ENCODE data around the gene KLHL3. TPM values are rescaled to one million over a fixed set of nuclear protein-coding genes. Genes with fewer than 3 reads are reported as not detected.

Gene KLHL3
- polyA plus RNA-seq, 1 experiment = 1.1 TPM

DNA sequence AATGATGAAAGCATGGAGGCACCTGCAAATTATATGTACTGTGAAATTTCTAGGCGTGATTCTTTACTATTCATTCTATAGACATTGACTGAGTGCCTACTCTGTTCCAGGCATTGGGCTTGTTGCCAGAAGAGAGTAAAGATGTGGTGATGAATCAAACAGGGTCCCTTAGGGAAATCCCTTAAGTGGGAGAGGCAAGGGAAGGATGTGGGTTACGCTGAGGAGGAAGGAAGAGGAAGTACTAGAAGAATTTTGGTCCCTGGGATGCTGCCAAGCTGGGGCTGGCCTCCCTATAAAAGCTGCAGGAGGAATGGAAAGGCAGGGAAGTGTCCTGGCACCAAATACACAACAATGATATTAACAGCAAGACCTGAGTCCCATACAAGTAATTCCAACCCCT is 160.0 kb downstream of the KLHL3 start:
- DNase-seq (ENCODE audit: low read depth) = no peak
- CTCF ChIA-PET = interaction anchor here (1.6 kb wide), 1 partner anchor 32 kb away, joined by 3 read pairs; no protein-coding TSS in a partner anchor
- TF ChIP-seq, protein P1, sequence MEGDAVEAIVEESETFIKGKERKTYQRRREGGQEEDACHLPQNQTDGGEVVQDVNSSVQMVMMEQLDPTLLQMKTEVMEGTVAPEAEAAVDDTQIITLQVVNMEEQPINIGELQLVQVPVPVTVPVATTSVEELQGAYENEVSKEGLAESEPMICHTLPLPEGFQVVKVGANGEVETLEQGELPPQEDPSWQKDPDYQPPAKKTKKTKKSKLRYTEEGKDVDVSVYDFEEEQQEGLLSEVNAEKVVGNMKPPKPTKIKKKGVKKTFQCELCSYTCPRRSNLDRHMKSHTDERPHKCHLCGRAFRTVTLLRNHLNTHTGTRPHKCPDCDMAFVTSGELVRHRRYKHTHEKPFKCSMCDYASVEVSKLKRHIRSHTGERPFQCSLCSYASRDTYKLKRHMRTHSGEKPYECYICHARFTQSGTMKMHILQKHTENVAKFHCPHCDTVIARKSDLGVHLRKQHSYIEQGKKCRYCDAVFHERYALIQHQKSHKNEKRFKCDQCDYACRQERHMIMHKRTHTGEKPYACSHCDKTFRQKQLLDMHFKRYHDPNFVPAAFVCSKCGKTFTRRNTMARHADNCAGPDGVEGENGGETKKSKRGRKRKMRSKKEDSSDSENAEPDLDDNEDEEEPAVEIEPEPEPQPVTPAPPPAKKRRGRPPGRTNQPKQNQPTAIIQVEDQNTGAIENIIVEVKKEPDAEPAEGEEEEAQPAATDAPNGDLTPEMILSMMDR (IDR thresholded peaks at IDR 0.05; ENCODE audit: insufficient read depth, low read depth, low read length) = no peak
- no peak overlapping the region for H3K4me3 ChIP-seq (ENCODE audit: low read depth, low read length)
- no peaks in the 10 kb centered on the region for H3K27me3 ChIP-seq (ENCODE audit: control insufficient read depth, insufficient read depth, low read length)
- no peaks in the 10 kb centered on the region for H3K36me3 ChIP-seq (ENCODE audit: control insufficient read depth, insufficient read depth, low read length)
- POLR2A ChIA-PET = no interaction called here

- CTCF ChIA-PET = no interaction called here
These were observed 160.7 kb downstream of the KLHL3 start for GRCh38 chr5:137575211-137575610.

DNA sequence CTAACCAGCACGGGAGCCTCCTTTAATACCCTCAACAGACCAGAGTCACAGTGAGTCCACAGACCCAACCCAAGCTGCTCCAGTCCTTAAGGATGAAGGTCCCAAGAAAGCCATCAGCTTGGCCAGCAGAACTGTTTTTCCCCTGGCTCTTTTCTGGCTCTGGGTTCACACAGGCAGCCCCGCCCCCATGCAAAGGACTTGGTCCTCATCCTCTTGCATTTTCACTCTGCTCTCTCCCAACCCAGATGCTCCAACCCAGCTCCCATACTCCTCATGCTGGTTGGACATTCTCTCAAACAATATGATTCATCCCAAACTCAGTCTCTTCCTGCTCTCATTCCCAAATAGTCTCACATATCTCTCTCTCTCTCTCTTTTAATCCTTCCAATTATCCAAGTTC is 162.5 kb downstream of the KLHL3 start:
- POLR2A ChIA-PET = no interaction called here
- CTCF ChIA-PET = interaction anchor here (0.8 to 1.2 kb wide), 2 partner anchors 57 to 231 kb away, joined by 3 read pairs; no protein-coding TSS in a partner anchor
- no peak for DNase-seq (ENCODE audit: low read depth)

More at GRCh38 chr5:137575211-137575610, 160.7 kb downstream of the KLHL3 start:
- TF ChIP-seq, protein P1 (IDR thresholded peaks at IDR 0.05; ENCODE audit: insufficient read depth, low read depth, low read length) = no peak
- Histone ChIP-seq H3K36me3 (ENCODE audit: control insufficient read depth, insufficient read depth, low read length) (no peaks in the 10 kb centered on the region), H3K27me3 (ENCODE audit: control insufficient read depth, insufficient read depth, low read length) (no peaks in the 10 kb centered on the region), H3K4me3 (ENCODE audit: low read depth, low read length) (no peak overlapping the region)
- POLR2A ChIA-PET = no interaction called here
- DNase-seq (ENCODE audit: low read depth) = no peak

DNA sequence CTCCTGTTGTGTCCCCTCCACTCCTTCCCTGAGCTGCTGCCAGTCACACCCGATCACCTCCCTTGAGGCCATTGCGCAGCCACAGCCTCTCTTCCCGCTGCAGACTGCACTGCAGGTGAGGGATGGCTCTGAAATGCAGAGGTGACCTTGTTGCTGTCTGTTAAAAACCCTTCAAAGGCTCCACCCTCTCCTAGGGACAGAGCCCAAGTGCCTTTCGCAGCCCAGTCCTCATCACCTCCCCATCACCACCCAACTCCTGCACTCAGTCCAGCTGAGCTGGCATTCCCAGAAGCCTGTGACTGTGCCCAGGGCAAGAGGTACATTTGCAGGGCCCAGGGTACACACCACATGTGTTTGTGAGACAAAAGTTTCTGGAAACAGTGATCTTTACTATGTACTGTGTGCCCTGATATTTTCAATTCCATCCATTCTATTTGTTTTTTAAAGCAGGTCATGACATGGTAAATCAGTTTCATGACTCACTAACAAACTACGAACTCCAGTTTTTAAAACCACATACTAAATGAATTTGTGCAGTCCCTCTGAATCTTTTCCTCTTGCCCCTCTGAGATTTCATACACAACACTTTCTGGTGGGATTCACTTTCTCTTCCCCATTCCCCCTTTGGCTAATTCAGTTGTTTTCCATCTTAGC is 163.7 kb downstream of the KLHL3 start:
- ChIA-PET CTCF (interaction anchor here (1.6 kb wide), 1 partner anchor 57 kb away, joined by 4 read pairs; no protein-coding TSS in a partner anchor), POLR2A (no interaction called here)
- H3K27me3 ChIP-seq (ENCODE audit: control insufficient read depth, insufficient read depth, low read length) = no peaks in the 10 kb centered on the region
- no peak for DNase-seq (ENCODE audit: low read depth)
- H3K4me3 ChIP-seq (ENCODE audit: low read depth, low read length) = no peak overlapping the region
- TF ChIP-seq, protein P1 (IDR thresholded peaks at IDR 0.05; ENCODE audit: insufficient read depth, low read depth, low read length) = no peak
- no peaks in the 10 kb centered on the region for H3K36me3 ChIP-seq (ENCODE audit: control insufficient read depth, insufficient read depth, low read length)

More for the DNA sequence above, 162.5 kb downstream of the KLHL3 start:
- Histone ChIP-seq H3K36me3 (ENCODE audit: control insufficient read depth, insufficient read depth, low read length) (no peaks in the 10 kb centered on the region), H3K4me3 (ENCODE audit: low read depth, low read length) (no peak overlapping the region), H3K27me3 (ENCODE audit: control insufficient read depth, insufficient read depth, low read length) (no peaks in the 10 kb centered on the region)
- TF ChIP-seq, protein P1 (IDR thresholded peaks at IDR 0.05; ENCODE audit: insufficient read depth, low read depth, low read length) = no peak

GRCh38 chr5:137570070-137570469 is 165.8 kb downstream of the KLHL3 start:
- Histone ChIP-seq H3K27me3 (ENCODE audit: control insufficient read depth, insufficient read depth, low read length) (no peaks in the 10 kb centered on the region), H3K36me3 (ENCODE audit: control insufficient read depth, insufficient read depth, low read length) (no peaks in the 10 kb centered on the region), H3K4me3 (ENCODE audit: low read depth, low read length) (no peak overlapping the region)
- ChIA-PET POLR2A (interaction anchor here (0.6 kb wide), 1 partner anchor 145 kb away, joined by 3 read pairs; no protein-coding TSS in a partner anchor), CTCF (interaction anchor here (1.0 kb wide), 1 partner anchor 257 kb away, joined by 3 read pairs; no protein-coding TSS in a partner anchor)
- DNase-seq (ENCODE audit: low read depth) = no peak
- TF ChIP-seq, protein P1 (IDR thresholded peaks at IDR 0.05; ENCODE audit: insufficient read depth, low read depth, low read length) = no peak

Small RNA genes within 50 kb of the gene (small RNA-seq; reads per million reads assigned to genes)
- 4.0 reads per million, percentile 53 among the genes with 10 or more reads in this experiment for gene MIR874 (ENCODE audit: insufficient read length, low read depth, low replicate concordance)

Other genes starting within 250 kb of the KLHL3 start
- gene SPOCK1, start 236.8 kb downstream of the KLHL3 start, polyA plus RNA-seq (2011; rRNA removed) = 293 and 304 TPM in 2 replicates
- gene HNRNPA0, start 18.3 kb upstream of the KLHL3 start, polyA plus RNA-seq (2011; rRNA removed) = 10.2 and 10.3 TPM in 2 replicates
- not detected in 2 replicates for gene MYOT, start 131.8 kb upstream of the KLHL3 start, polyA plus RNA-seq (2011; rRNA removed)
- gene PKD2L2, start 153.4 kb upstream of the KLHL3 start, polyA plus RNA-seq (2011; rRNA removed) = 0.02 TPM in 1 of 2 replicates, not detected in the other

All from BJ (cell line).